OCI-LY3 (cell line): ENCODE results near the gene GSG1L.

ENCODE experiments used
- H2AFZ ChIP-seq: fragments of 200-600, 300-600 bp; shearing (Covaris generic); 2 replicates; pipeline ENCODE4 v1.6.0; 2014; ENCODE audit warnings: antibody characterized with exemption, low read depth, low read length
- H3K27ac ChIP-seq: fragments of 200-600, 300-600 bp; sonication (generic); 2 replicates; pipeline ENCODE4 v1.5.1; 2014; ENCODE audit warnings: mild to moderate bottlenecking, low read length, moderate library complexity, mixed read lengths
- H3K27me3 ChIP-seq: fragments of 200-600, 300-600 bp; sonication (generic); 2 replicates; pipeline ENCODE4 v1.6.1; 2014; ENCODE audit warnings: low read depth, low read length, mixed read lengths
- H3K36me3 ChIP-seq: fragments of 200-600, 300-600 bp; sonication (generic); replicated peaks from 2 replicates; pipeline ENCODE3; 2014; ENCODE audit warnings: low read depth, low read length, mixed read lengths
- H3K4me1 ChIP-seq: fragments of 300-600, 200-600 bp; sonication (generic); 2 replicates; pipeline ENCODE4 v1.6.1; 2014; ENCODE audit warnings: low read length, mixed read lengths
- H3K4me2 ChIP-seq: fragments of 200-600, 300-600 bp; sonication (generic); 2 replicates; pipeline ENCODE4 v1.6.1; 2014; ENCODE audit warnings: low read length, mixed read lengths
- H3K4me3 ChIP-seq: fragments of 300-600, 200-600 bp; sonication (generic); 2 replicates; pipeline ENCODE4 v1.5.1; 2014; ENCODE audit warnings: antibody characterized with exemption, mild to moderate bottlenecking, low read length, moderate library complexity
- H3K79me2 ChIP-seq: fragments of 300-600, 200-600 bp; shearing (Covaris generic); 2 replicates; pipeline ENCODE4 v1.6.1; 2014; ENCODE audit warnings: mild to moderate bottlenecking, low read length, mixed read lengths
- H3K9ac ChIP-seq: fragments of 300-600, 200-600 bp; shearing (Covaris generic); 2 replicates; pipeline ENCODE4 v1.6.0; 2014; ENCODE audit warnings: mild to moderate bottlenecking, low read length, moderate library complexity
- H3K9me3 ChIP-seq: fragments of 200-600, 300-600 bp; shearing (Covaris generic); 2 replicates; pipeline ENCODE4 v1.6.1; 2014; ENCODE audit warnings: low read length, mixed read lengths; ENCODE audit not compliant: insufficient read depth
- H4K20me1 ChIP-seq: fragments of 200-600, 300-600 bp; sonication (generic); 2 replicates; pipeline ENCODE4 v1.6.1; 2016; ENCODE audit warnings: low read length, mixed read lengths; ENCODE audit not compliant: insufficient read depth
- CTCF ChIP-seq: fragments of 200-600, 300-600 bp; sonication (generic); IDR thresholded peaks from 2 replicates; pipeline ENCODE4 v1.5.1; 2014; ENCODE audit warnings: antibody characterized with exemption, low read length, low read depth
- EZH2phosphoT487 ChIP-seq: fragments of 200-600 bp; shearing (Covaris generic); IDR thresholded peaks from 2 replicates; pipeline ENCODE4 v1.6.1; 2018; ENCODE audit warnings: antibody characterized with exemption, mixed run types, low read depth

GSG1L gene

DNA sequence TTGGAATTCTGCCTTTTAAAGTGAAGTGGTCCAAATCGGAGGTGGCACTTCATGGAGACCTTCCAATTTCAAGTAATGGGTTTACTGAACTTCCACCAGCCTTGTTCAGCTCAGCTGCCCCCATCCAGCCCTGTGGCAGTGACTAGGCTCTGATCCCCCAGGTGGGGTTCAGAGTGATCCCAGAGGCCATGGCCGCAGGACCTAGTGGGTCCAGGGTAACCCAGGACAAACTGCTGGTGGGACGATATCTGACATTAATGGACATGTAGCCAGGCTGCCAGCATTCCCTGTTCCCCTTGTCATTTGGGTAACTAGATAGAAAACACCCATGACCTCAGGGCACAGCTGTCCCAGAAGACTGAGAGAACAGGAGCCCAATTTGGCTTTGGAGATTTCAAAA lies 209.9 kb downstream of the GSG1L start:
- TF ChIP-seq CTCF (no peak), EZH2phosphoT487 (no peak)
- Histone ChIP-seq H3K4me3 (no peak overlapping the region), H3K79me2 (no peaks in the 10 kb centered on the region), H3K9ac (no peak overlapping the region), H3K36me3 (no peaks in the 10 kb centered on the region), H3K27me3 (peaks cover 19% of the 10 kb centered on the region), H2AFZ (no peak overlapping the region), H3K9me3 (no peaks in the 10 kb centered on the region), H3K4me1 (no peaks in the 10 kb centered on the region), H4K20me1 (no peaks in the 10 kb centered on the region), H3K4me2 (no peak overlapping the region), H3K27ac (no peak overlapping the region)

DNA sequence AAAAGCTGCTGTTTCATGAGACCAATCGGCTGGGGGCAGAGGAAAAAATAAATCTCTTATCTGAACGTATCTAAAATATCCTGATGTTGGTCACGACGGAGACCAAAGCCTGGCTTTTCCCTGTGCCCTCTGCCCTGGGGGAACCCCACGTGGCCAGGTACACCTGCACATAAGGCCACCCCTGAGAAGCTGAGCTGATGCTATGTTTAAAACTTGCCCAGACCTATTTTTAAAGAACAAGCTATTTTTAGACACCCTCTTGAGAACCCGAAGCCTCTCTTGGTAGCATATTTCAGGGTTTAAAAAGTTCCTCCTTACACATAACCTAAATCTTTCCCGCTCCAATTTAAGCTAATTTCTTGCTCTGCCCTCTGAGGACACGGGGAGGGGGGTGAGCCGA lies 210.4 kb downstream of the GSG1L start:
- Histone ChIP-seq H3K4me2 (no peak overlapping the region), H3K36me3 (no peaks in the 10 kb centered on the region), H3K4me1 (no peaks in the 10 kb centered on the region), H4K20me1 (no peaks in the 10 kb centered on the region), H3K79me2 (no peaks in the 10 kb centered on the region), H2AFZ (no peak overlapping the region), H3K9ac (no peak overlapping the region), H3K27me3 (peaks cover 20% of the 10 kb centered on the region), H3K9me3 (no peaks in the 10 kb centered on the region), H3K4me3 (no peak overlapping the region), H3K27ac (no peak overlapping the region)
- TF ChIP-seq EZH2phosphoT487, result no peak
- TF ChIP-seq CTCF, result no peak

DNA sequence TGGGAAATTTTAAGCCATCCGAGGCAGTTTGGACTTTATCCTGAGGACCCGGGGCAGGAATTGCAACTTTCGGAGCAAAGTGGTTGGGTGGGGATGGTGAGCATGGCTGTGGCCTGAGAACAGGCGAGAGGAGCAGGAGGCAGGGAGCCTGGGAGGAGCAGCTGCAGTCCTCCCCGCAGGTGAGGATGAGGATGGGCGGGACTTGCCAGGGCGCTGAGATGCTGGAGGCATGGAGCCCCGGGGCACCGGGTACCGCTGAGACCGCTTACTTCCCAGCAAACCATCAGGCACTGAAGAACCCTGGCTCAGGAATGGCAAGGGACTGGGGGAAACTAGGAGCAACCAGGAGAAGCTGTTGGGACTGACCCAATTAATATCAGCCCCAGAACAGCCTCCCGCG lies 210.8 kb downstream of the GSG1L start:
- Histone ChIP-seq H3K36me3 (no peaks in the 10 kb centered on the region), H3K27ac (no peak overlapping the region), H3K4me2 (no peak overlapping the region), H3K9me3 (no peaks in the 10 kb centered on the region), H3K4me1 (no peaks in the 10 kb centered on the region), H4K20me1 (no peaks in the 10 kb centered on the region), H3K27me3 (peaks cover 24% of the 10 kb centered on the region), H2AFZ (no peak overlapping the region), H3K9ac (no peak overlapping the region), H3K4me3 (no peak overlapping the region), H3K79me2 (no peaks in the 10 kb centered on the region)
- TF ChIP-seq CTCF, result no peak
- no peak for TF ChIP-seq EZH2phosphoT487

- Histone ChIP-seq H3K4me2 (no peak overlapping the region), H3K4me1 (no peaks in the 10 kb centered on the region), H3K79me2 (no peaks in the 10 kb centered on the region), H2AFZ (no peak overlapping the region), H3K9me3 (no peaks in the 10 kb centered on the region), H3K27me3 (peaks cover 27% of the 10 kb centered on the region), H4K20me1 (no peaks in the 10 kb centered on the region), H3K9ac (no peak overlapping the region), H3K36me3 (no peaks in the 10 kb centered on the region), H3K27ac (no peak overlapping the region), H3K4me3 (no peak overlapping the region)
- TF ChIP-seq CTCF (no peak), EZH2phosphoT487 (no peak)
These were observed 211.4 kb downstream of the GSG1L start for GRCh38 chr16:27852116-27852515.
